Measurements from ENCODE around the gene ST14.

The ST14 gene

GRCh38 chr11:130137999-130138398, 21.6 kb upstream of the ST14 start:
- no peak for DNase-seq

DNA sequence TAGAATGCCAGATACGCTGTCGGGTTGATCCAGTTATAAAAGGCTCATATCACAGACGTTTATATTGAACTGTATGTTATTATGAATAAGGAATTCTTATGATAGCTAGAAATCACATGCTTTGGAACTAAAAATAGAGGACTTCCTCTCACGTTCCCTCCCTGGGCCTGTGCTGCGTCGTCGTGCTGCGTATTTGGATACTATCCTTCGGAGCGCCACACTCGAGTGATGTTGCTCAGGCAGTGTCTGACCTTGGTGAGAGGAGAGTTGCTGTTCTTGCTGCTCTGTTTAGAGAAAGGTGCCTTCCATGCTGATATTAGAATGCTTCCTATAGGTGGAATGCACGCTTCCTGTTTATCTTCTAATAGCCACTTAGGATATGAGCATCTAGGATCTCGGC, 20.2 kb upstream of the ST14 start:
- no peak for DNase-seq

DNA sequence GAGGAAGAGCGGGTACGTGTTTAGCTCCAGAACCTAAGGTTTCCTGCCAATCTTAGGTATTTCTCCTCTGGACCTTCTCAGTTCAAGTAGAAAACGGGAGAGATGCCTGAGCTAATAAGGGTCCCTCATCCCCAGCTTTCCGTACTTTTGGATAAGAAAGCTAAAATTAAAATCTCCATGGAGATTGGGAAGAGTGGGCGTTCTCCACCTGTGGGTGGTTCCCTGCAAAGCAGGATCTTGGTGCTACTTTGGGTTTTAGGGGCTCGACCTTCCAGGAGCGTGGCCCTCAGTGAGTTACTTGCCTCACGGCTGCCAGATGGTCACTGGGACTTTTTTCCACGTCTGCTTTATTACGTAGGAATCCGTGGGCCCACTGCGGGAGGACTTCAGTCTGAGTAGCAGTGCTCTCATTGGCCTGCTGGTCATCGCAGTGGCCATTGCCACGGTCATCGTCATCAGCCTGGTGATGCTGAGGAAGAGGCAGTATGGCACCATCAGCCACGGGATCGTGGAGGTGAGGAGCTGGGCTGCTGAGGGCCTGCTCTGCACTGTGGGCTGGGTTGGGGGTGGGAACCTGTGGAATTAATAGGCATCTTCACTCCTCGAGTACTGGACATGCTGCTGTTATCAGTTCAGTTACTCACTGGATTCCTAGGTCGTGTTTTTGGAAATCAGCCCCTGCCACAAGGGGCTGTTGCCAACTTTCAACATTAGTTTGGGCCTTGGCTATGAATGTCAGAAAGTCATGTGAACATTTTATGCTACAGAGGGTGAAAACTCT, 17.8 kb upstream of the ST14 start:
- no peak for DNase-seq

DNA sequence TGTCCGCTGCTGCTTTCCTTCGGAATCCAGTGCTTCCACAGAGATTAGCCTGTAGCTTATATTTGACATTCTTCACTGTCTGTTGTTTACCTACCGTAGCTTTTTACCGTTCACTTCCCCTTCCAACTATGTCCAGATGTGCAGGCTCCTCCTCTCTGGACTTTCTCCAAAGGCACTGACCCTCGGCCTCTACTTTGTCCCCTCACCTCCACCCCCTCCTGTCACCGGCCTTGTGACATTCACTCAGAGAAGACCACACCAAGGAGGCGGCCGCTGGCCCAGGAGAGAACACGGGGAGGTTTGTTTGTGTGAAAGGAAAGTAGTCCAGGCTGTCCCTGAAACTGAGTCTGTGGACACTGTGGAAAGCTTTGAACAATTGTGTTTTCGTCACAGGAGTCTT, 15.4 kb upstream of the ST14 start:
- no peak for DNase-seq

GRCh38 chr11:130144861-130145281, 14.7 kb upstream of the ST14 start:
- no peak for DNase-seq

DNA sequence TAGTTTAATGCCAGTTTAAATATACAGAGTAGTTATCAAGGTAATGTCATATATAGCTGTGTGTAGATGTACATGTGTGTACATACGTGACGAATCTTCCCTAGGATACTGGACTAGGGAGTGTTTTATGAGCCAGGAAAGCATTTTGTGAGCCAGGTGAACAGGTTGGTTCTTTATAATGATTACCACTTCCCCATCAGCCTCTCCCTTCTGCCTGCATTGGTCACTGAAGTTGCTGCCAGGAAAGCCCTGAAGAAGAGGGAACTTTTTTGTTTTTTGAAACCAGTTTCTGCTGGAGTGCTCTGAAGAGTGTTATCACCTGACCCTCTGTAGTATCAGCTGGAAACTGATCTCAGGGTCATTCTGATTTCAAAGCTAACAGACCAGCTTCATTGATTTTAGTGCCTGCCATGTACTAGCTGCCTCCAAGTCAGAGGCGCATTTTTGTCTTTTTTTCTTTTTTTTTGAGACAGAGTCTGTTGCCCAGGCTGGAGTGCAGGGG, 14.2 kb upstream of the ST14 start:
- DNase-seq: no peak

DNA sequence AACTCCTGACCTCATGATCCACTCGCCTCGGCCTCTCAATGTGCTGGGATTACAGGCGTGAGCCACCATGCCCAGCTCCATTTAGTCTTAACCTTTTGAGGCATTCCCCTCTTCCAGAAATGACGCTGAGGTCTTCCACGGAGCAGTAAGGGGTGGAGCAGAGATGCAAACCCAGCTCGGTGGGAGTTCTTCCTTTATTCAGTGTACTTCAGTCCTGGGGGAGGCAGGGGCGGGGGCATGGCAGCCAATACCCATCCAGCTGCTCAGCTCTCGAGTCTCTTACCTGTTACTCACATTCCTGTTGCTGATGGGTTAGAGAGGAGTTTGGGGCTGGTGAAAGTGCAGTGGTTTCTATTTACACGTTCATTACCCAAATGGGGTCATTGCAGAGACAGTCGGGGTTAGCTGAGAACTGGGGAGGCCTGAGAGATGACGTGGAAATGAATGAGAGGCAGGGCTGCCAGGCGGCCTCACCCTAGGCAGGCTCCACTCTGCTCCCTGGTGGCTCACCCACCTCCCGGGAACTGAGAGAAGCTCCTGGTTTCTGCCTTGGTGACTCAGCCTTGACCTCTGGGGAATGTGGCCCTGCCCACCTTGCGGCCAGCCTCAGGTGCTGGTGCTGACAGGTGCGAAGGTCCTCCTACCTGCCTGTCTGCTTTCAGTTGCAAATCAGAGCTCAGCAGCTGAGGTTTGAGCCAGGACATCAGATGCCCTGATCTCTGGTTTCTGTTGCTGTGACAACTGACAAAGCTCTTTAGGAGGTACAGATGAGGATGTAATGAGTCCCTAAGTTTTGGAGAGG, 13.4 kb upstream of the ST14 start:
- DNase-seq: peak; percentile 54 to 66 (median 65)

DNA sequence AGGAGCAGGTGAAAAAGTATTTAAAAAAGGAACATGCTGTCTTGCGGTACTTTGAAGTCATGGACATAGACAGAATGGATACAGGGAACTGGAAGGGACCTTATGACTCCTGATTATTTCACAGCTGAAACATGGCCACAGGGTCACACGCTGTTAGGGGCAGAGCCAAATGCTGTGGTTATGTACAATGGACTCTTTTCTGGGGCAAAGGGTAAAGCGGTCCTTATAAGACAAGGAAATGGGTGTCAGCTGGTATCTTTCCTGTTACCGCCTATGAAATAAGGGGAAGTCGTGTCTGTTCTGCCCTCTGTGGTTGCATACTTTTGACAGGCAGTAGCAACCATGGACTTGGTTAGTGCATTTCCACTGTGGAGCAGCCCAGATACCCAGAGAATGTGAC, 12.8 kb upstream of the ST14 start:
- peak; percentile 88 to 95 (median 93) for DNase-seq

- DNase-seq: no peak
Measured at GRCh38 chr11:130148796-130149326, 10.7 kb upstream of the ST14 start.

GRCh38 chr11:130150790-130151189, 8.8 kb upstream of the ST14 start:
- no peak for DNase-seq

DNA sequence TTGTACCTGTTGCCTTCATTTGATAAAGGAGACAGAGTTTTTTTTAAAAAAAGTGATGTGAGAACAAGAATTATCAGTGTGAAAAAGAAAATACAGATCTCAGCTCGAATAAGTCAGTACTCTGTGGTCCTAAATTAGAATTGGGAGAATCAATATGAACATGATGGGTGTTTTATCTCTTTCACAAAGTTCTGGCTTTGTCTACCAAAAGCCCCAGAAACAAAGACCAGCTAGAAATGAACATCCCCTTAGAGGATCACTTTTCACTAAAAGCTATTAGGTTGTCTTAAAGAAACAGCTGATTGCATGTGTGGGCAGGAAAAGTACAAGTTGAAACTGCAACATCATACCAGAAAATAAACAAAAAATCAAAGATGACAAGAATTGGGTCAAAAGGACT, 8.4 kb upstream of the ST14 start:
- DNase-seq: no peak

GRCh38 chr11:130156108-130157022, 3.2 kb upstream of the ST14 start:
- peak; percentile 88 to 91 (median 90) for DNase-seq

GRCh38 chr11:130157101-130157500, 2.5 kb upstream of the ST14 start:
- peak; percentile 63 to 71 (median 68) for DNase-seq

DNA sequence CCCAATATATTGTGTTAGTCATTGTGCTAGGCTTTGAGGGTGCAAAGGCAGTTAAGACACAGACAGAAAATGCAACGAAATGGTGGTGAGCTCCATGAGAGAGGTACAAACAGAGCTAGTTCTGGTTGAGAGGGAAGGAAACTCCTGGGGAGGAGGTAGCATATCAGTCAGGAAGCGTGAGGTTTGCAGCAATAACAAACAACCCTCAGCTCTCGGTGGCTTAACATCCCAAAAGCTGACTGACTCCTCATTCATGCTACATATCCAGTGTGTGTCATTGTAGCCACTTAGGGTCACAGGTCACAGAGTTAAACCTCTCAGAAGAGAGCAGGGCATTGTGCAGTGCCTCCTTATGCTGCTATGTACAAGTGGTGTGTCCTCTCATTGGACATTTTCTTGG, 1.7 kb upstream of the ST14 start:
- DNase-seq: no peak

GRCh38 chr11:130159139-130159538, 443 bp upstream of the ST14 start:
- no peak for DNase-seq

DNA sequence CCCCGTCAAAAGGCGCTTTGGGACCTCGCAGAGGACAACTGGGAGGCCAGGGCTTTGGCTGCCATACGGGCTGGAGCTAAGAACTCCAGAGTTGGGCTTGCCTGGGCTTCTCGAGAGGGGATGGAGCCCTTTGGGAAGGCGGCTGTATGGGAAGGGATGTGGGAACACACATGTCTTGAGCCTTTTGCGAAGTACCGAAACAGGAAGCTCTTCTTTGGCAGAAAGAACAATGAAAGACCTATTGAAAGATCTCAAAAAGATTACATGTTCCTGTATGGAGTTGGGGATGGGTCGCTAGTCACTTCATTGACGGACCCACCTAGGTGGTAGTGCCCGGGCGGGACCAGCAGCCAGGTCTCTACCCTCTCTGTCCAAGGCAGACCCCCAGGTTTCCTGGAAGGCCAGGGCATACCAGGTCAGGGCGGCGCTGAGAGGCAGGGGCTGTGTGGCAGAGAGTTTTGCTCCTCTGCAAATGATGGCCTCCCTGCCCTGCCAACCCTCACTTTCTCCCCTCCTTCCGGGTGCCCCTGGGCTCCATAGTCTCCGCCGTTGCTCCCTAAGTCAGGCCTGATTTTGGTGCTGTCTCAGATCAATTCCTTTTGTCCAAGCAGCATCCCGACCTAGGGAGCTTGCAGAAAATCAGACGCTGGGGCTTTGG, 1.0 kb downstream of the ST14 start:
- DNase-seq: peak in 1 of 3 donors; percentile 38

DNA sequence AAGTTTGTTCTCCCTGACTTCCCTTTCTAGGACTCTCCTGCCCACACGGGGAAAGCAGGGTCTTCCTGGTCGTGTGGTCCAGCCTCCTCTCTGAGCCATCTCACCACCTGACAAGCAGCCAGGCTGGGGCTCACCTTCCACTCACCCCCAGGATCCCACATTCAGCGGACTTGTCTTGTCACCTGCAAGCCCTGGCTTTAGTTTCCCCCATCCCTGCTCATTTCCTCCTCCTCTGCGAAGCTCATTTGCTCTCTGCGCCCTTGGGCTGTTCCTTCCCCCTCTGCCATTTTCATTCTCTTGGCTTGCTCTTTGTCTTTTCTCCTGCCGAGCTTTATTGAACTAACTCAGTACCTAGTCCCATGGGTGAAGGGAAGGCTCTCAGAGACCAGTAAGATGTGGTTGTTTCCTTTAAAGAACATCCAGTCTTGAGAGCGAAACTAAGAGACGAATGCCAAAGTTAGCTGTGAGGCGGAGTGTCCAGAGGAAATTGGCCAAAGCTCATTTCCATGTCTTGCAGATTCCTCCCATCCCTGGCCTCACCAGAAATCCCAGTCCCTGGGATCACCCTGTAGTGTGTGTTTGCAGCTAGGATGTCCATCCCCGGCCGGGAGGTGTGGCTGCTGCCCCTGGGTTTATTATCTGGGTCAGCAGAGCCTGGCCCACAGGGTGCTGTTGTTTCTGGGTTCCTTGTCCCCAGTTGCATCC, 2.0 kb downstream of the ST14 start:
- no peak for DNase-seq

DNA sequence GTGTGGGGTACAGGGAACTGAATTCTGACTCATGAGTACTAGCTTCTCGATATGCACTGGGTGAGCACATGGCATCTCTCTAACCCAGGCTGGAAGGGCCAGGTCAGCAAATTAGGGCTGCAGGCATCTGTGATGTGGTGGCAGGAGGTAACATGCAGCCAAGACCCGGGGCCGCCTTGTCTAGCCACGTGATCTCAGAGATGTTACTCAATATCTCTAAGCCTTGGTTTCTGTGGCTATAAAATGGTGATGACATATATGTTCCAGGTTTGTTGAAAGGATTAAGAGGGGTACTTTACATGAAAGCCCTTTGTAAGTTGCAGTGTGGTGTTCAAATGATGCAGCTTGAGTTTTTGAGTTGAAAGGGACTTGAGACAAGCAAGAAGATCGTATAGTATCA, 3.2 kb downstream of the ST14 start:
- peak; percentile 46 to 53 (median 49) for DNase-seq

GRCh38 chr11:130163346-130164220, 4.0 kb downstream of the ST14 start:
- DNase-seq: peak; percentile 65 to 80 (median 76)

GRCh38 chr11:130164221-130164570, 4.6 kb downstream of the ST14 start:
- no peak for DNase-seq
